OCI-M2 (cell line): Measurements from ENCODE around the gene R3HDML.
"Not testable (repeated sequence)": the region's sequence is repeated elsewhere in the genome, so short reads cannot be mapped to it uniquely, and the experiment has no call there.

Experiments
- DNase-seq: peaks from one replicate; lab custom pipeline; 2025; ENCODE audit not compliant: unreplicated experiment; lab: John Stamatoyannopoulos, UW

R3HDML gene

DNA sequence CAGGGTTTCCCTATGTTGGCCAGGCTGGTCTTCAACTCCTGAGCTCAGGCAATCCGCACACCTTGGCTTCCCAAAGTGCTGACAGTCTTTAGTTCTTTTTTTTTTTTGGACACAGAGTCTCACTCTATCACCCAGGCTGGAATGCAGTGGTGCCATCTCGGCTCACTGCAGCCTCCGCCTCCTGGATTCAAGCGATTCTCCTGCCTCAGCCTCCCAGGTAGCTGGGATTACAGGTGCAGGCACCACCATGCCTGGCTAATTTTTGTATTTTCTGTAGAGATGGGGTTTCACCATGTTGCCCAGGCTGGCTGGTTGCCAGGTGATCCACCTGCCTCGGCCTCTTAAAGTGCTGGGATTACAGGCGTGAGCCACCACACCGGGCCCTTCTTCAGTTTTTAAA is 9.1 kb upstream of the R3HDML start:
- not testable (repeated sequence) for DNase-seq

DNA sequence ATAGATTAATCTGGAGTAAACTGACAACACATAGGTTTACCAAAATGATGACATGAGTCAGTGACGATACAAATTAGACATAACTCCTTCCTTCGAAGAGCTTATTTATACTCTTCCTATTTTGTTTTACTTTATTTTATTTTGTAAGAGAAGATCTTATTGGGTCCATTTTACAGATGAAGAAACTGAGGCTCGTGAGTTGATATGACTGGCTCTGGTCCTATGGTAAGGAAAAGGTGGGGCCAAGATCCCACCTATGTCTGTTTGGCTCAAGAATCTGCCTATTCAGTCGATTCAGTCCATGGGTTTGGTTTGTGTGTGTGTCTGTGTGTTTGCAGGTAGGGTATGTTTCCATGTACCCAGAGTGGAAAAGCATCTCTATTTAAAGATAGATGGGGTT is 8.4 kb upstream of the R3HDML start:
- no peak for DNase-seq

DNA sequence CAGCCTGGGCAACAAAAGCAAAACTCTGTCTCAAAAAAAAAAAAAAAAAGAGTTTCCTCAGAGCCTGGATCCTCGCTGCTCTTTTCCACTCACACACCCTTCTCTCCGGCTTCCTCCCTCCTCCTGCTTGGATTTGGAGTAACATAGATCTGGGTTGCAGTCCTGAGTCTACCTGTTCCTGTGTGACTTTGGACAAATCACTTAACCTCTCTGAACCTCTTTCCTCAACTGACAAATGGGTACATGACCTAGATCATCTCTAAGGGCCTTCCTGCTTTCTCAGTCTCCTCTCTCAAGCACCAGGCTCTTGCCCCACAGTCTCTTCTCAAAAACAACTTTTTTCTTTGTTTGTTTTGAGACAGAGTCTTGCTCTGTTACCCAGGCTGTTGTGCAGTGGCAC is 5.6 kb upstream of the R3HDML start:
- DNase-seq = no peak

DNA sequence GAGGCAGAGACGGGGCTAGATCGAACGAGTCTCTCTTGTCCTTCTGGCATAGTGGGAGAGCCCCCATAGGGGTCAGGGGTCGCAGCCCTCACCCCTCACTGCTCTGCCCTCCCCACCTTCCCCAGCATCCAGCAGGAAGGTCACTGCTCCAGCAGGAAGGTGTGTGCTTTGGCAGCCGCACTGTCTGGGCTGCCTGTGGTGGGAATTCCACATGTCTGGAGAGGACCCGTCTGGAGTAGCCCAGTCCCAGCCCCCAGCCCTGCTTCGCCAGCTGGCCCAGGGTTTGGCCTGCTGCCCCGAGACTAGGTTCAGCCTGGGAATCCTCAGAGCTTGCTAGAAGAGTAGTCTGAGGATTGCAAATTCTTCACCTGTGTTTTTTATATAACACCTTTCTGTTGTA is 2.5 kb upstream of the R3HDML start:
- no peak for DNase-seq

DNA sequence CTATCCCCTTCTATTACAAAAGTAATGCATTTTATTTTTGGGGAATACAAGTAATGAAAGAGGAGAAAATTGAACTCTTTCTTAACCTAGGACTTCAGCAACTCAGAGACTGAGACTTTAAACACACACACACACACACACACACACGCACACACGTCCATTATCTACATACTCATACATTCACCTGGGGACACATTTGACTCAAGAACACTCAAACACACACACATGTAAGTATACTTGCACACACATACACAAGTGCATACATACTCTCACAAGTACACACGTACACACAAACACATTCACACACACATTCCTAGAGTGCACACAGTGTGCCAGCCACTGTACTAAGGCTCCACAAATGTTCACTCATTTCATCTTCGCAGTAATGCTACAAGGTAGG is 2.1 kb upstream of the R3HDML start:
- DNase-seq = no peak

DNA sequence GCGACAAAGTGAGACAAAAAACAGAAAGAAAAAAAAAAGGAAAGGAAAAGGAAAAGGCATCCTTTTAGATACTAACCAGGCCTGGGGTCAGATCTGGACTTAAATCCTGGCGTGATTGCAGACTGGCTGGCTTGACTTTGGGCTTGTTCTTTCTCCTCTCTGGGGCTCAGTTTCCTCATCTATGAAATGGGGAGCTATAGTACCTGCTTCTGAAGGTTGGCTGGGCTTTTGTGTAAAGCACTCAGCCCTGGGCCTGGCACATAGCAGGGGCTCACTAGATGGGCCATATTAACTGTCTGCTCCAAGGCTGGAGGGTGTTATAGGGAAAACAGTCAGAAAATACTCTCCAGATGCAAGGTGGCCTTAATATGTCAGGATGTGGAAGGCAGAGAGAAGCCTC is 1.2 kb upstream of the R3HDML start:
- DNase-seq = no peak

DNA sequence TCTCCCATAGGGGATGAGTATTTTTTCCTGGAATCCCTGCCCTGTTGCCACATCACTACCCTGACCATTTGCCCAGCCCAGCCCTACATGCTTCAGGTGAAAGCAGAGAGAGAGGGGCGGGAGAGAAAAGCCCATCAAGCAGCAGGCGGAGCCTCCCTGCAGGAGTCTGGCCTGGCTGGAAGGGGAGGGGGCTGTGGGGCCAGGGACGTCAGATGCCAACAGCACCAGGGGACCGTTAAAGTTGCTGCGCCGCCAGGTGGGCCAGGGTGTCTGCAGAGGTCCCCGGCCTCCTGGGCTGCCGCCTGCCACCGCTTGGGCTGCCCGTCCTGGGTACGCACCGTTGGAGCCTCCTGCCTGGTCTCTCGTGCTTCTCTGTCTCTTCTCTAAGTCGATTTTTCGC is 757 bp upstream of the R3HDML start:
- DNase-seq = no peak

DNA sequence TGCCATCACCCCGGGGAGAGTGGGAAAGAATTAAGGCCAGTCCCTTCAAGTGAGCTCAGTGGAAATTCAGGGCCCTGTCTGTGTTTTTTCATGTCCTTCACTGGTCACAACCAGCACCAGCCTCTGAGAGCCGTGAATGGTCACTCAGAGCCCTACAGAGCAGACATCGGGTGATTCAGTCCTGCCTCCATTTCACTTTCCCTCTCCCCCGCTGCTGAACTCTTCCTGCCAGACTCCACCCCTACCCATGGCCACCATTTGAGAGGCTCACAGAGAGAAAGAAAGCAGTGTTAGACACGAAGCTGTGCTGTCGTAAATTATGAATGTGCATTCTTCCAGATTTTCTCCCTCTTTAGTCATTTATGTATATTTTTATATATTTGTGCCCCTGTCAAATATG is 5.4 kb downstream of the R3HDML start:
- no peak for DNase-seq

DNA sequence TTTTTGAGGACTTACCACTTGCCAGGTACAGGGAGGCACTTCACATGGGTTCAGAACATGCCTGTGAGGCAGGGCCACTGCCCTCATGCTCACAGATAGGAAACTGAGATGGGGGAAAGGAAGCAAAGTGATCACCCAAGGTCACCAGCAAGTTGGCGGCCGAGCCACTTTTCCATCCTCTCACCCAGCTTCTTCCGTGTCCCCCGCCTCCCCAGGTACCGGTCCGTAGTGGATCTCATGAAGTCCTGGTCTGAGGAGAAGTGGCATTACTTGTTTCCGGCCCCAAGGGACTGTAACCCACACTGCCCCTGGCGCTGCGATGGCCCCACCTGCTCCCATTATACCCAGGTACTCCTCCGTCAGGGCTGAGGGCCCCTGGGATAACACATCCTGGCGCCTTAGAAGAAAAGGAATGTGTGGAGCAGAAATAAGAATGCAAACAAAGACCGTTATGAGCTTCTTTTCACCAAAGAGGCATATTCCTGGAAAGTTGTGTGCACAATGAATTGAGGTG is 6.4 kb downstream of the R3HDML start:
- no peak for DNase-seq

DNA sequence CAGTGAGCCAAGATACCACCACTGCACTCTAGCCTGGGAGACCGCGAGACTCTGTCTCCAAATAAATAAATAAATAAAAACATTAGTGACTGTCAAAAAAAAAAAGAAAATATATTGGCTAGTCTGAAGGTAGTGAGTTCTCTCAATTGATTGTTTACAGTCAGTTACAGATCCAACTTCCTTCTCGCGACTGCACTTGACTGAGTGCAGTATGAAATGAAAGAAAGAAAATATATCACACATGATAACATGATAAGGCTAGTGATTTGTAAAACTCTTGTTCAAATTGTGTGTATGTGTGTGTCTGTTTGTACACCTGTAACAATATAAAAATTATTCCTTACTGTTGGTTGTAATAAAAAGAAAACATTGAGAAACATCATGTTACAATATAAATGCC is 7.9 kb downstream of the R3HDML start:
- DNase-seq = no peak

DNA sequence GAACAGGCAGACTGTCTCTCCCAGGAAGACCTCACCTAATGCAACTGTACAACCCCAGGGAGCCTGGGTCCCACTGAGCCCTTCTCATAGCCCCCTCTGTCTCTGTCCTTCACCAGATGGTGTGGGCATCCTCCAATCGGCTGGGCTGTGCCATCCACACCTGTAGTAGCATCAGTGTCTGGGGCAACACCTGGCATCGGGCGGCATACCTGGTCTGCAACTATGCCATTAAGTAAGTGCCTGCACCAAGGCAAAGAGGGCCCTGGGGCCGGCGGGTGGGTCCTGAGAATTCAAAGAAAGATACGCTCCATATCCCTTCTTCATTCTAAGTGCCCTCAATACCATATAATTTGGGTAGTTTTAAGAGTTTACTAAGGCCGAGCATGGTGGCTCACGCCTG is 8.3 kb downstream of the R3HDML start:
- DNase-seq = no peak

DNA sequence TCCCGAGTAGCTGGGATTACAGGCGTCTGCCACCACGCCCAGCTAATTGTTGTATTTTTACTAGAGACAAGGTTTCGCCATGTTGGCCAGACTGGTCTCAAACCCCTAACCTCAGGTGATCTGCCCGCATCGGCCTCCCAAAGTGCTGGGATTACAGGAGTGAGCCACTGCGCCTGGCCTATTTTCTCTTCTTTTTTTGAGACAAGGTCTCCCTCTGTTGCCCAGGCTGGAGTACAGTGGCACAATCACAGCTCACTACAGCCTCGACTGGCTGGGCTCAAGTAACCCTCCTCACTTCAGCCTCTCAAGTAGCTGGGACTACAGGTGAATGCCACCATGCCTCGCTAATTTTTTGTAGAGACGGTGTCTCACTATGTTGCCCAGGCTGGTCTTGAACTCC is 9.1 kb downstream of the R3HDML start:
- DNase-seq = not testable (repeated sequence)

DNA sequence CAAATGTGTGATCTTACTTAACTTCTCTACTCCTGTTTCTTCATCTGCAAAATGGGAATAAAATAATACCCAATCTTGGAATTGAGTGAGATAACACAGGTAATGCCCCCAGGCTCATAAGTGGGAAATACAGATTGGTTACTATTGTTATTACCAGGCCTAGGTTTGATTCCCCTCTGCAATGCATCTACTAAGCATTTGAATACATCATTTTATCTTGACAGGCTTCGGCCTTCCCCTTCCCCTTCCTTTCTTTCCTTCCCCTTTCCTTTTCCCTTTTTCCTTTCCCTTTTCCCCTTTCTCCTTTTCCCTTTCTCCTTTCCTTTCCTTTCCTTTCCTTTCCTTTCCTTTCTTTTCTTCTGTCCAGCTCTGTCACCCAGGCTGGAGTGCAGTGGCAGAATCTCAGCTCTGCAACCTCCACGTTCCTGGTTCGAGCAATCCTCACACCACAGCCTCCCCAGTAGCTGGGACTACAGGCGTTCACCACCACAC is 11.4 kb downstream of the R3HDML start:
- no peak for DNase-seq

DNA sequence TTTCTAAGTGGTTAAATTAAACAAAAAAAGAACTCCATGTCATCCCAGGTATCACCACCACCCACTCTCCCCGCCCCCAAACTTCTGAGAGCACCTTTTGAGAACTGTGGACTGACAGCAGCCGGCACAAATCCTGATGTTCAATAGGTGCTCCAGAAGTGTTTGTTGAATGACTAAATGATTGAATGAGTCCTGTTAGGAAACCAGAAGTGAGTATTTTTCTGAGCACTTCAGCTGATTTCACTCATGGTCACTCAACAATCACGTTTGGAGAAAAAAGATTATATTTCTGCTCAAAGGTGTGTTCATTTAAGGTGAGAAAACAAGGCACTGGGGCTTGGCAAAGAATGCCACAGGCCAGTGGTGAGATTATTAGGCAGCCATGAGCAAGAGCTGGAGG is 12.5 kb downstream of the R3HDML start:
- no peak for DNase-seq

DNA sequence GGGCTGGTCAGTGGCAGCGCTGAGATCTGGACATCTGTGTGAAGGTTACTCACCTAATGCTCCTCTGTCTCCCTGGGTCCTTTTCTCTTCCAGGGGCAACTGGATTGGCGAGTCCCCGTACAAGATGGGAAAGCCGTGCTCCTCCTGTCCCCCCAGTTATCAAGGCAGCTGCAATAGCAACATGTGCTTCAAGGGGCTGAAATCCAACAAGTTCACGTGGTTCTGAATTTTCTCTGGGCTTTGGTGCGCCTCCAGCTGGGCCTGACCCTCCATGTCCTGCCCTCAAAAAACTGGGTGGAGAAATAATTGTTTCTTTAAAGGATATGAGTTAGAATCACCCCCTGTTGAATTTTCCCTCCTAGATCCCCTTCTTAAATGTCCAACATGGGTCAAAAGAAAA is 13.7 kb downstream of the R3HDML start:
- DNase-seq = no peak

DNA sequence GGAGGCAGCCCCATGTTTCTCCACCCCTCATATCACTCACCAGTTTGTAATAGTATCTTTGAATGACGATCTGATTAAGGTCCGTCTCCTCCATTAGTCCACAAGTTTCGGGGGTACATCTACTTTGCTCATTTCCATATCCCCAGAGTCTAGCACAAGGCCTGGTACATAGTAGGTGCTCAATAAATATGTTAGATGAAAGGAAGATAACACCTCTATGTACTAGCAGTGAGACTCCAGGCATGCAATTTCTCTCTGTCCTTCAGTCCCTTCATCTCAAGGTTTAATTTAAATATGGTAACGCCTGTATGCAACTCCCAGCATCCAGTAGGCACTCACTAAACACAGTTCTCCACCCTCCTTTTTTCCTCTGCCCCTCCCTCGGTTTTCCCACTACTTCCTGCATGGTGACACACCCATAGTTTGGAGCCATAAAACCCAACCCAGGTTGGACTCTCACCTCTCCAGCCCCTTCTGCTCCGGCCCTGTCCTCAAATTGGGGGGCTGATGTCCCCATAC is 18.2 kb downstream of the R3HDML start:
- DNase-seq = no peak

DNA sequence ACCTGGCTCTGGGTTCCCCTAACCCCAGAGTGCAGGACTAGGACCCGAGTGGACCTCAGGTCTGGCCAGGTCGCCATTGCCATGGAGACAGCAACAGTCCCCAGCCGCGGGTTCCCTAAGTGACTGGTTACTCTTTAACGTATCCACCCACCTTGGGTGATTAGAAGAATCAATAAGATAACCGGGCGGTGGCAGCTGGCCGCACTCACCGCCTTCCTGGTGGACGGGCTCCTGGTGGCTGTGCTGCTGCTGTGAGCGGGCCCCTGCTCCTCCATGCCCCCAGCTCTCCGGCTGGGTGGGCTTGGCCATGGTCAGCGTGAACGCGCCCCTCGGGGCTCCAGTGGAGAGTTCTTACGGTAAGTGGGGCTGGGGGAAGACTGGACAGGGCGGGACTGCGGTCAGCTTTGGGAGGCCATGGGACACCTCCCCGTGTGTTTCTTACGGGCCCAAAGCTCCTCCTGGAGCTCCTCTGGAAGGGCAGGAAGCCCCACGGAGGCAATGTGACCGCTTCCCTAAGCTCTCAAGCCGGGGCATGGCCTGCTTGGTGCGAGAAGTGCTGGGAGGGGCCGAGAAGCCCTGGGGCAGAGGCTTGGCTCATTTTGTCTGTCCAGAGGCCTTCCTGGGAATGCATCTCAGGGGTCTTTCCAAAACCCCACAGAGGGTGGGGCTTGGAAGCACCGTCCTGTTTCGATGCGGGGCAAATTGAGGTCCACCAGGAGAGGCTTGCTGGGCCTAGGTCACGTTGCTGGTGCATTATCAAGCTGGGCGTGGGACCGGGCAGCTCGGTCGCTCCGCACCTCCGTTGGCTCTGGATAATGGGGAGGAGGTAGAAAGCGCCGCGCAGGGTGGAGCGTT is 18.9 kb downstream of the R3HDML start, which contains the start of gene HNF4A:
Gene HNF4A (plus strand): TSS at position 202 of the 855 bp plus-strand sequence. CDS start 106 bp downstream, at position 308.
- no peak for DNase-seq

DNA sequence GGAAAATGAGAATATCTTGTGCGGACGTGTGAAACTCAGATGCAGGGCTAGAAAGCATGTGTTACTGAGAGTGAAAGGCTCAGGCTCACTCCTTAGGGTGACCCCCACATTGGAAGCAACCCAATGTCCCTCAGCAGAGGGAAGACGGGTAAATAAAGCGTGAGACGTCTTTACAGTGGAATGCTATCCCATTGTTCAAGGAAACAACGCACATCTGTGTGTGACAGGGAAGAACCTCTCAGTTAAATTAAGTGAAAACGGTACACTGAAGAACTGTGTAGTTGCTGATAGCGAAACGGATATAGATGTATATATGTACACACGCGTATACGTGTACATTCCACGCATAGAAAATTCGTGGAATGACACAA is 19.5 kb downstream of the R3HDML start:
- no peak for DNase-seq

DNA sequence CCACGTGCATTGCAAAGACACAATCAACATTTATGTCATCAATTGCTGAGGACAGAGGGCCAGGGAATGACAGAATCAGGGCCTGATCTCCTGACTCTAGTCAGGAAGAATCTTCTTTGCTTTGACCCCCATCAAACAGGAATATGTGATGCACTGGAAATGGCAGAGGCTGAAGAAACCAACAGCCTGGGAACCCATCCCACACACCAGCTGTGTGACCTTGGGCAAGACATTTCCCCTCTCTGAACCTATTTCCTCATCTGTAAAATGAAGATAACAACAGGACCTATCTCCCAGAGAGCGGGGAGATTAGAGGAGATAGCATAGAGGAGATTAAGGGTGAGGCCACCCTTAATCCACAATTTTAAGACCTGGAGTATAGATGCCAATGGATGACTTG is 20.2 kb downstream of the R3HDML start:
- DNase-seq = no peak

DNA sequence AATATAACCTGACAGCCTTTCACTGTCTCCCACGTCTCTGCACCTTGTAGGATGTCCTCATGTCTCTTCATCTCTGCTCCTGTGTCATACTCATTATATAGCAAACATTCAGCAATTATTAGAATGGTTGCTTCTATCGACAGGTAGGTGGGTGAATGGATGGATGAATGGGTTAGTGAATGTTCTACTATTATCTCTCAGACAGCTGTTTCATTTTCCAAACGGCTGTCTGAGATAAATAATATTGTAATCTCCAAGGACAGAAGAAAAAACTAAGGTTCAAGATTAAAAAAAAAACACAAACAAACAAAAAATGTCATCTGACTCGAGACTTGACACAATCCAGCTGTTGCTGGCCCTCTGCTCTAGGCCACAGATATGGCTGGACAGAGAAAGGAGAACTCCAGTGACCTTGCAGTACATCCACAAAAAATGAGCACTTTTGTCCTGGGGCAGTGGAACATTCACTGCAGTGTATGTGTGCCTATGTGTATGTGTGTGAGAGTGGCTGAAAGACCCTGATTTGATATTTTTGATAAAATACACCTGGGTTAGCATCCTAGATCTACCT is 20.8 kb downstream of the R3HDML start:
- DNase-seq = no peak

DNA sequence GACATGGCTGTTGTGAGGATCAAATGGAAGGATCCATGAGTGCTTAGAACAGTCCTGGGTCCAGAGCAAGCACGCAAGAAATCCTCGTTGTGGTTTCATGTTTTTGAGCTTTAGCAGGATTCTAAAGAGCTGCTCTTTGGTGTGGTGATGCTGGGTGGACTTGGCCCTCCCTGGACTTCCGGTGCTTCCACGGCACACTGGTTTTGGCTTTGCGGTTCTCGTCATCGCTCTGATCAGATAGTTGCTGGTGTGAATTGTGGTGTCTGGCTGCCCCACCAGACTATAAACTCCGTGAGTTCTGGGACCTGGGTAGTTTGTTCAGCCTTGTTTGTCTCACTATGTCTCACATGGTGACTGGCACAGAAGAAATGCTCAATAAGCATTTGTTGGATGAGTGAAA is 21.9 kb downstream of the R3HDML start:
- no peak for DNase-seq

DNA sequence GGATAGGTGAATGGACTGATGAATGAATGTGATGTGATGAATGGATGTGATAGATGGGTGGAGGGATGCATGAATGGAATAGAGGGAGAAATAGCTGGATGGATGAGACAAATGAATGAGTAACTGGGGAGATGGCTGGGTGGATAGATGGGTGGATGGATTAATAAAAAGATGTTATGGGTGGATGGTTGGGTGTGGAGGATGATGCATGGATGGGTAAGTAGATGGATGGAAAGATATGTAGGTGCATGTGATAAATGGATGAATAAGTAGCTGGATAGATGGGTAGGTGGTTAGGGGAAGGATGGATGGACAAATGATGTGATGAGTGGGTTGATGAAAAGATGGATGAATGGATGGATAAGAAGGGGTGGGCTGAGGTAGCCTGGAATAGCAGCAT is 23.4 kb downstream of the R3HDML start:
- no peak for DNase-seq
